ENCODE data around the gene MRPL28. TPM values are rescaled to one million over a fixed set of nuclear protein-coding genes. Genes with fewer than 3 reads are reported as not detected.

Gene MRPL28
- total and polyA plus RNA-seq, 4 donors = 28.3 to 63.4 (median 50.1) TPM

- no peak for DNase-seq (ENCODE audit: low spot score)
- Histone ChIP-seq H3K27ac (ENCODE audit: low read depth in 1 of 2, low read length in 2 of 2) (no peak overlapping the region), H3K36me3 (ENCODE audit: control insufficient read depth in 4 of 4, insufficient read depth in 3 of 4, low read depth in 1 of 4, low read length in 3 of 4) (peaks cover 0 to 14% (median 4%) of the 10 kb centered on the region in 4 donors), H3K4me3 (ENCODE audit: low read depth in 1 of 3, low read length in 3 of 3) (no peak overlapping the region), H3K27me3 (ENCODE audit: control insufficient read depth in 4 of 4, insufficient read depth in 4 of 4, low read length in 3 of 4) (no peaks in the 10 kb centered on the region), H3K9ac (ENCODE audit: low read depth in 1 of 2, low read length in 2 of 2) (no peak overlapping the region), H3K4me1 (ENCODE audit: control insufficient read depth in 4 of 4, insufficient read depth in 4 of 4, low read length in 3 of 4) (peaks cover 0 to 3% (median 2%) of the 10 kb centered on the region in 4 donors), H3K9me3 (ENCODE audit: control insufficient read depth in 4 of 4, low read length in 3 of 4) (no peaks in the 10 kb centered on the region)
- 41% methylated on average over 24 of the region's 24 CpGs for WGBS
- TF ChIP-seq HNF4G (IDR thresholded peaks at IDR 0.05) = no peak
- TF ChIP-seq ZBTB33 (IDR thresholded peaks at IDR 0.05) = no peak
- TF ChIP-seq GABPA (IDR thresholded peaks at IDR 0.05 in 1 of 2, conservative IDR thresholded peaks at IDR 0.05 in 1 of 2) = no peak
- TF ChIP-seq RAD21 (IDR thresholded peaks at IDR 0.05) = no peak
- no peak for TF ChIP-seq MAX (IDR thresholded peaks at IDR 0.05)
- TF ChIP-seq TAF1 (conservative IDR thresholded peaks at IDR 0.05) = no peak
- TF ChIP-seq HNF4A (conservative IDR thresholded peaks at IDR 0.05) = no peak
- no peak for TF ChIP-seq FOXA1 (IDR thresholded peaks at IDR 0.05)
- TF ChIP-seq NR2F2 (IDR thresholded peaks at IDR 0.05) = no peak
- TF ChIP-seq CTCF (IDR thresholded peaks at IDR 0.05; ENCODE audit: low read depth, low read length, missing input control) = no peak
- no peak for TF ChIP-seq RXRA (IDR thresholded peaks at IDR 0.05)
- TF ChIP-seq FOXA2 (IDR thresholded peaks at IDR 0.05) = no peak
- no peak for TF ChIP-seq ATF3 (IDR thresholded peaks at IDR 0.05)
- no peak for TF ChIP-seq EGR1 (IDR thresholded peaks at IDR 0.05; ENCODE audit: low read depth in 2 of 2)
- no peak for TF ChIP-seq YY1 (IDR thresholded peaks at IDR 0.05)
- no peak for TF ChIP-seq JUND (IDR thresholded peaks at IDR 0.05)
These were observed 6.4 kb downstream of the MRPL28 start for GRCh38 chr16:363766-364490.

GRCh38 chr16:363110-363765, 7.1 kb downstream of the MRPL28 start:
- Histone ChIP-seq H3K9ac (ENCODE audit: low read depth in 1 of 2, low read length in 2 of 2) (no peak overlapping the region), H3K36me3 (ENCODE audit: control insufficient read depth in 4 of 4, insufficient read depth in 3 of 4, low read depth in 1 of 4, low read length in 3 of 4) (peaks cover 0 to 9% (median 4%) of the 10 kb centered on the region in 4 donors), H3K27ac (ENCODE audit: low read depth in 1 of 2, low read length in 2 of 2) (no peak overlapping the region)
- TF ChIP-seq CTCF (IDR thresholded peaks at IDR 0.05; ENCODE audit: low read depth, low read length, missing input control) = no peak
- no peak for TF ChIP-seq EGR1 (IDR thresholded peaks at IDR 0.05; ENCODE audit: low read depth in 2 of 2)
- no peak for TF ChIP-seq HNF4G (IDR thresholded peaks at IDR 0.05)
- TF ChIP-seq FOXA2 (IDR thresholded peaks at IDR 0.05) = no peak
- TF ChIP-seq RXRA (IDR thresholded peaks at IDR 0.05) = no peak
- TF ChIP-seq NR2F2 (IDR thresholded peaks at IDR 0.05) = no peak
- no peak for TF ChIP-seq GABPA (IDR thresholded peaks at IDR 0.05 in 1 of 2, conservative IDR thresholded peaks at IDR 0.05 in 1 of 2)
- TF ChIP-seq YY1 (IDR thresholded peaks at IDR 0.05) = no peak
- TF ChIP-seq RAD21 (IDR thresholded peaks at IDR 0.05) = no peak
- no peak for TF ChIP-seq JUND (IDR thresholded peaks at IDR 0.05)
- no peak for TF ChIP-seq ATF3 (IDR thresholded peaks at IDR 0.05)
- TF ChIP-seq TAF1 (conservative IDR thresholded peaks at IDR 0.05) = no peak
- no peak for TF ChIP-seq REST (IDR thresholded peaks at IDR 0.05)
- TF ChIP-seq HNF4A (conservative IDR thresholded peaks at IDR 0.05) = no peak
- TF ChIP-seq SP1 (IDR thresholded peaks at IDR 0.05) = no peak
- TF ChIP-seq FOXA1 (IDR thresholded peaks at IDR 0.05) = no peak
- no peak for TF ChIP-seq MAX (IDR thresholded peaks at IDR 0.05)

More at GRCh38 chr16:363110-363765, 7.1 kb downstream of the MRPL28 start:
- Histone ChIP-seq H3K4me1 (ENCODE audit: control insufficient read depth in 4 of 4, insufficient read depth in 4 of 4, low read length in 3 of 4) (peaks cover 0 to 3% (median 2%) of the 10 kb centered on the region in 4 donors), H3K4me3 (ENCODE audit: low read depth in 1 of 3, low read length in 3 of 3) (no peak overlapping the region), H3K9me3 (ENCODE audit: control insufficient read depth in 4 of 4, low read length in 3 of 4) (no peaks in the 10 kb centered on the region), H3K27me3 (ENCODE audit: control insufficient read depth in 4 of 4, insufficient read depth in 4 of 4, low read length in 3 of 4) (no peaks in the 10 kb centered on the region)
- WGBS = 53% methylated on average over 20 of the region's 20 CpGs
- DNase-seq (ENCODE audit: low spot score) = no peak

Measured in liver (tissue), 9 donors.